Uterus (tissue), 4 donors: Measurements from ENCODE around the gene RPS19. TPM values are rescaled to one million over a fixed set of nuclear protein-coding genes. Genes with fewer than 3 reads are reported as not detected.
A peak's percentile ranks its signal among the peaks of the same experiment; 100 is the strongest.
"Not testable (repeated sequence)": the region's sequence is repeated elsewhere in the genome, so short reads cannot be mapped to it uniquely, and the experiment has no call there.

Experiments
- DNase-seq, 2 donors: peaks; one replicate each; pipeline ENCODE4 v3.0.0-alpha.2; 2019 to 2020
- H3K27ac ChIP-seq, 2 donors: fragments of 200-600 bp; sonication (generic); 1 replicate in 1 of 2; 2 replicates in 1 of 2; pipeline ENCODE4 v1.5.1; 2016 to 2018
- H3K27me3 ChIP-seq, 2 donors: fragments of 200-600 bp; sonication (generic); one replicate each; pipeline ENCODE4 v1.5.1; 2018 to 2019; ENCODE audit warnings: control low read depth in 1 of 2
- H3K36me3 ChIP-seq, 2 donors: fragments of 200-600 bp; sonication (generic); one replicate each; pipeline ENCODE4 v1.5.1; 2019; ENCODE audit warnings: control low read depth in 1 of 2
- H3K4me1 ChIP-seq, 2 donors: fragments of 200-600 bp; sonication (generic); one replicate each; pipeline ENCODE4 v1.5.1; 2018 to 2019; ENCODE audit warnings: control low read depth in 1 of 2
- H3K4me3 ChIP-seq, 2 donors: fragments of 200-600 bp; sonication (generic); 1 replicate in 1 of 2; 2 replicates in 1 of 2; pipeline ENCODE4 v1.5.1; 2018 to 2019; ENCODE audit warnings: mild to moderate bottlenecking in 1 of 2
- H3K9me3 ChIP-seq, 2 donors: fragments of 200-600 bp; sonication (generic); one replicate each; pipeline ENCODE4 v1.5.1; 2019; ENCODE audit warnings: control low read depth in 1 of 2
- POLR2A ChIP-seq, 2 donors: fragments of 450-650 bp; IDR thresholded peaks; one replicate each; pipeline ENCODE4 v1.6.1; 2016; ENCODE audit warnings: antibody characterized with exemption in 2 of 2, mild to moderate bottlenecking in 1 of 2, moderate library complexity in 1 of 2
- intact Hi-C: fragments of 100-400 bp; cut with DNase I; formaldehyde crosslinking; loops from one replicate; pipeline ENCODE4 v1.15.1; 2023; ENCODE audit warnings: low total_unique reads
- total RNA-seq, 4 donors: library from RNA; depleted of rRNA in 3 of 4; stranded (reverse); fragments of >200 nt in 3 of 4; gene quantifications; one replicate each; pipeline versions ENCODE4 v1.1.0 to v1.2.4, GENCODE V29; 2014 to 2023
- TF ChIP-seq, protein P1 (sequence below), 4 experiments: fragments of 200-600 bp in 2 of 4; fragments of 450-650 bp in 2 of 4; sonication (generic) in 2 of 4; IDR thresholded peaks; one replicate each; pipeline ENCODE4 v1.5.1; 2016 to 2019; ENCODE audit warnings: antibody characterized with exemption in 4 of 4, mild to moderate bottlenecking in 2 of 4, moderate library complexity in 1 of 4
- donor health status: DM: yes; HTN: yes; CAD: no.

The RPS19 gene
- total RNA-seq, 4 donors from 2014 or later: 324 to 1,895 (median 1,094) TPM

DNA sequence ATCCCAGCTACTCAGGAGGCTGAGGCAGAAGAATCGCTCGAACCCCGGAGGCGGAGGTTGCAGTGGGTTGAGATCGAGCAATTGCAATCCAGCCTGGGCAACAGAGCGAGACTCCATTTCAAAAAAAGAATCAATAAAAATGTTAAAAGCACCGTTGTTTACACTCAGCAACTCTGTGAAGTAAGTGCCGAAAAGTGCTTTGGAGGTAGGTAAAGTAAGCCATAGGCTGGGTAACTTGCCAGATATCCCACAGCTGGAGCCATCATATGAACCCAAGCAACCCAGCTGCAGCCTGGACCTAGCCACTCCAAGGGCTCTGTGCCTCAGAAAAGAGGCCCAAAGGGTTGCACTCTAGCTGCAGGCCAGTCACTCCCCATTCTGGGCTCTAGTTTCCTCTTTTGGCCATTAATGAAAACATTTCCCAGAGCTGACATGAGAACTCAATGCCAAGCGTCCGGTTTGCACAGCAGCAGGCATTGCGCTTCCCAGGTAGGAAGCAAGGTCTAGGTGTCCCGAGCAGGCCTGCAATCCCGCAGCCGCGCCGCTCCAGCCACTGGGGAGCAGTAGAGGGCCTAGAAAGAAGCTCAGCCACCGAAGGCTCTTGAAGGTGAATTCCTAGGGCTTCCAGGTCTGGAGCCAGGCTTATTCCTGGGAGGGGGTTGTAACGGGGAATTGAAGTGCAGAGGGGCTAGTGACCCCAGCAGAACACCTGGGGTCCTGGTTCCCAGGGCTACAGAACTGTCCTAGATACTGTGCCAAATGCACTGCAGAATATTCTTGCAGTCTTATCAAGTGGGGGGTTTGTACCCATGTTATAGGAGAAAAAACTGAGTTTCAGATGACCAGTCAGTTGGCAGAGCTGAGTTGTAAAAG lies 13.0 kb downstream of the RPS19 start:
- no peak for DNase-seq
- H3K9me3 ChIP-seq: no peaks in the 10 kb centered on the region
- intact Hi-C loops: no loop called here
- no peaks in the 10 kb centered on the region for H3K4me1 ChIP-seq
- no peaks in the 10 kb centered on the region for H3K36me3 ChIP-seq
- H3K4me3 ChIP-seq: no peak overlapping the region
- no peak overlapping the region for H3K27ac ChIP-seq
- no peak for TF ChIP-seq POLR2A (IDR thresholded peaks at IDR 0.05)
- TF ChIP-seq, protein P1, sequence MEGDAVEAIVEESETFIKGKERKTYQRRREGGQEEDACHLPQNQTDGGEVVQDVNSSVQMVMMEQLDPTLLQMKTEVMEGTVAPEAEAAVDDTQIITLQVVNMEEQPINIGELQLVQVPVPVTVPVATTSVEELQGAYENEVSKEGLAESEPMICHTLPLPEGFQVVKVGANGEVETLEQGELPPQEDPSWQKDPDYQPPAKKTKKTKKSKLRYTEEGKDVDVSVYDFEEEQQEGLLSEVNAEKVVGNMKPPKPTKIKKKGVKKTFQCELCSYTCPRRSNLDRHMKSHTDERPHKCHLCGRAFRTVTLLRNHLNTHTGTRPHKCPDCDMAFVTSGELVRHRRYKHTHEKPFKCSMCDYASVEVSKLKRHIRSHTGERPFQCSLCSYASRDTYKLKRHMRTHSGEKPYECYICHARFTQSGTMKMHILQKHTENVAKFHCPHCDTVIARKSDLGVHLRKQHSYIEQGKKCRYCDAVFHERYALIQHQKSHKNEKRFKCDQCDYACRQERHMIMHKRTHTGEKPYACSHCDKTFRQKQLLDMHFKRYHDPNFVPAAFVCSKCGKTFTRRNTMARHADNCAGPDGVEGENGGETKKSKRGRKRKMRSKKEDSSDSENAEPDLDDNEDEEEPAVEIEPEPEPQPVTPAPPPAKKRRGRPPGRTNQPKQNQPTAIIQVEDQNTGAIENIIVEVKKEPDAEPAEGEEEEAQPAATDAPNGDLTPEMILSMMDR (IDR thresholded peaks at IDR 0.05): peak; percentile 18 to 48 (median 35)
- no peaks in the 10 kb centered on the region for H3K27me3 ChIP-seq

DNA sequence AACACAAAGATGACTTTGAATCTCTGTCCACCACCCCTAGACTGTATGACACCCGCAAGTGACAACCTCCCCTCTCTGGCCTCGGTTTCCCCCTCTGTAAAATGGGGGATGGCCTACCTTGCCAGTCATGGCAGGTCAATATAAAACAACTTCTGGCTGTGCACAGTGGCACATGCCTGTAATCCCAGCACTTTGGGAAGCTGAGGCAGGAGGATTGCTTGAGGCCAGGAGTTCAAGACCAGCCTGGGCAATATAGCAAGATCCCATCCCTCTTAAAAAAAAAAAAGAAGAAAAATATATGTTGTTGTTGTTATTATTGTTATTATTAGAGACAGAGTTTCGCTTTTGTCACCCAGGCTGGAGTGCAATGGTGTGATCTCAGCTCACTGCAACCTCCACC lies 15.9 kb downstream of the RPS19 start:
- H3K27ac ChIP-seq, intact Hi-C loops, H3K36me3 ChIP-seq, H3K9me3 ChIP-seq, H3K27me3 ChIP-seq, DNase-seq, H3K4me3 ChIP-seq, H3K4me1 ChIP-seq: not testable (repeated sequence)

DNA sequence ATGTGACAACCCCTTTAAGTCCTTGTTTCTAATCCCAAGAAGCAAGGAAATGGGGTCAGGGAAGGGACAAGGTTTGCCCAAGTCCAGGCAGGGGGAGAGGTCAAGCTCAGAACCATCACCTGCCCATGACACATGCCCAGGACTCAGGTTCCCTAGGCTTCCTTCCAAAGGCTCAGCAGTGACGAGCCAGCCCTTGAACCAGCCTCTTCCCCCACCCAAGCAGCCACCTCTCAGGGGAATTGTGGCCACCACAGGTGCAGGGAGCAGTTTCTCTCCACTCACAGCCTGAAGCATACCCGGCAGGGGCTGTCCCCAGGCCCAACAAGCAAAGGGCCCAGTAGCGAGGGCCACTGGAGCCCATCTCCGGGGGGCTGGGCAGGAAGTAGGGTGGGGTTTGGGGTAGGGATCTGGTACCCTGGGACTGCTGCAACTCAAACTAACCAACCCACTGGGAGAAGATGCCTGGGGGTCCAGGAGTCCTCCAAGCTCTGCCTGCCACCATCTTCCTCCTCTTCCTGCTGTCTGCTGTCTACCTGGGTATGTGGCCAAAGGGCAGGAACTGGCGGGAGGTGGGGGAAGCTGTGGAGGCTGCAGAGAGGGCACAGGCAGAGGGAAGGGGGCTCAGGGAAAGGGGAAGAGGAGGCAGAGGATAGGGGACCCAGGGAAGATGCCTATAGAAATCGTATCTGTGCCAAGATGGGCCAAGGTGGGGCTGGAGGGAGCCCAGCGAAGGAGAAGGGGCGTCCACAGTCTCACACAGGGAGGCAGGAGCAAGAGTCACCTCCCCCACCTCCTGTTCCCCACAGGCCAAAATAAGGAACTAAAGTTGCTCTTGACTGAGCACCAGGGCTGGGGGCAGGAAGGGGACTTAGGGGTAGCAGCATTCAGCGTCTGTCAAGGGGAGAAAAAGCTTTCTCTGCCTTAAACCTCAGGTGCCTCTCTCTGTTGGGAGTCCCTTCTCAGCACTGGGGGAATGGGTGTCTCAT lies 17.1 kb downstream of the RPS19 start, which contains the start of gene CD79A:
Gene CD79A, plus strand, starts transcription at position 433 of the 986 bp plus-strand sequence. Its CDS starts 26 bp downstream, at position 459.
- TF ChIP-seq, protein P1 (IDR thresholded peaks at IDR 0.05): no peak
- no peak for TF ChIP-seq POLR2A (IDR thresholded peaks at IDR 0.05)
- Histone ChIP-seq H3K9me3 (no peaks in the 10 kb centered on the region), H3K4me3 (no peak within 1 kb of the TSS), H3K36me3 (no peaks in the 10 kb centered on the region), H3K27ac (no peak within 1 kb of the TSS), H3K27me3 (no peaks in the 10 kb centered on the region), H3K4me1 (no peaks in the 10 kb centered on the region)
- intact Hi-C loops: no loop called here
- DNase-seq: no peak

DNA sequence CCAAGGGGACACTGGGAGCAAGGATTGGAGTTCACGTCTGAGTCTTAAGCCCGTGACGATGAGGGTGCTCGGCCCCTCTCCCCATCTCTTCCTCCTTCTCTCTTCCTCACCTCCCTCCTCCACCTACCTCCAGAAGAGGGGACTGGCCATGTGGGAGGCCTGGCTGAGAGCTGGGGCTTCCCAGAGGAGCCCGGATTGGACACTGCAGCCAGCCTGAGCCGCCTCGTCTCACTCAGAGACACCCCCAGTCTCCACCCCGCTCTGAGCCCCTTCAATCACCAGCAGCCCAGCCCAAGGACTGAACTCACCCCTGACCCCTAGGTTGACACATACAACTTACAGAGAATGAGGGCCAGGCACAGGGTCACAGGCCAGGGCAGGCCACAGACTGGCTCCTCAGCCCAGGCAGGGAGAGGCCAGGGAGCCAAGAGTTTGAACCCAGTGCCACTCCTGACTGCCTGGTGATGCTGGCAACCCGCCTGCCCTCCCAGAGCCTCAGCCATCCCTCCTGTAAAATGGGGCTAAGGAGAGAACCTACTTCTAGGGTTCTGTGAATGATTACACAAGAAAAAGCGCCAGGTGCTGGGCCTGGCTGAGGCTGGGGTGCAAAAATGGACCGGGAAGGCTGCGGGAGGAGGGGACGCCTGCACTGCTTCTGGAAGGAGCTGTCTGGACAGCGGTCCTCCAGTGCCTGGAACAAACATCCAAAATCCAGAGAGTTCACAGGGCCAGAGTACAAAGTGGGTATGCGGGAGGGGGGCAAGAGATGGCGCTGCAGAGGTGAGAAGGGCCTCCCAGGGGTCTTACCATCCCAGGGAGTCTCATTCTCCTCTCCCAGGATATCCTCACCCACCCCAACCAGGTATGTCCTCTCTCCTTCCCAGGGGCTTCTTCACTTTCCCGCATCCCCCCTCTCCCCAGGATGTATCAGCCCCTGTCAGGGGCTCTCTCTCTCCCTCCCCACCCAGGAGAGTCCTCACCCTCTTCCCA lies 18.2 kb downstream of the RPS19 start:
- Histone ChIP-seq H3K36me3 (no peaks in the 10 kb centered on the region), H3K27me3 (no peaks in the 10 kb centered on the region), H3K27ac (no peak overlapping the region), H3K4me3 (no peak overlapping the region), H3K4me1 (no peaks in the 10 kb centered on the region), H3K9me3 (no peaks in the 10 kb centered on the region)
- intact Hi-C loops: no loop called here
- TF ChIP-seq, protein P1 (IDR thresholded peaks at IDR 0.05): no peak
- no peak for TF ChIP-seq POLR2A (IDR thresholded peaks at IDR 0.05)
- DNase-seq: no peak

DNA sequence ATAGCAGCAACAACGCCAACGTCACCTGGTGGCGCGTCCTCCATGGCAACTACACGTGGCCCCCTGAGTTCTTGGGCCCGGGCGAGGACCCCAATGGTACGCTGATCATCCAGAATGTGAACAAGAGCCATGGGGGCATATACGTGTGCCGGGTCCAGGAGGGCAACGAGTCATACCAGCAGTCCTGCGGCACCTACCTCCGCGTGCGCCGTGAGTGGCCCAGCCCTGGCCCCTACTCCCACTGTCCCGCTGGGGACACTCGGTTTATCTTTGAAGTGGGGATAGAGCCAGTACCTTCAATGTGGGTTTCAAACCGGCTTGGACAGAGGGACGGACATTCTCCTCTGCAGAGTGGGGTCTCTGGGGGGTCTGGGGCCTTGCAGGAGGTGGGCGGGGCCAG lies 19.0 kb downstream of the RPS19 start:
- no peaks in the 10 kb centered on the region for H3K36me3 ChIP-seq
- no peak for TF ChIP-seq POLR2A (IDR thresholded peaks at IDR 0.05)
- TF ChIP-seq, protein P1 (IDR thresholded peaks at IDR 0.05): no peak
- H3K4me3 ChIP-seq: no peak overlapping the region
- DNase-seq: no peak
- H3K9me3 ChIP-seq: no peaks in the 10 kb centered on the region
- intact Hi-C loops: no loop called here
- H3K27ac ChIP-seq: no peak overlapping the region
- no peaks in the 10 kb centered on the region for H3K4me1 ChIP-seq
- no peaks in the 10 kb centered on the region for H3K27me3 ChIP-seq
